ENCODE results near the gene ADI1. TPM values are rescaled to one million over a fixed set of nuclear protein-coding genes. Genes with fewer than 3 reads are reported as not detected.

ADI1 gene, protein sequence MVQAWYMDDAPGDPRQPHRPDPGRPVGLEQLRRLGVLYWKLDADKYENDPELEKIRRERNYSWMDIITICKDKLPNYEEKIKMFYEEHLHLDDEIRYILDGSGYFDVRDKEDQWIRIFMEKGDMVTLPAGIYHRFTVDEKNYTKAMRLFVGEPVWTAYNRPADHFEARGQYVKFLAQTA
- total RNA-seq (100 to 1,000 TPM in 5 of 9 donors, 10 to 100 TPM in 4; 79.6 to 147 (median 109) TPM), polyA plus RNA-seq (100 to 1,000 TPM in 1 of 3 donors, 10 to 100 TPM in 2; 50.0 to 160 (median 64.3) TPM)
- long read RNA-seq, donor 1, transcript ADI1-201 (4 exons, 2,391 nt): major isoform, 144 of 186 reads
- long read RNA-seq, donor 1, partial matches to known transcripts: 41 of 186 reads
- long read RNA-seq, donor 1, other reads (novel, unspliced or antisense): 0 of 186 reads
- long read RNA-seq, donor 2, transcript ADI1-201 (4 exons, 2,391 nt): major isoform, 117 of 124 reads
- long read RNA-seq, donor 2, partial matches to known transcripts: 6 of 124 reads
- long read RNA-seq, donor 2, other reads (novel, unspliced or antisense): 0 of 124 reads
- long read RNA-seq, donor 3, transcript ADI1-201 (4 exons, 2,391 nt): major isoform, 100 of 156 reads
- long read RNA-seq, donor 3, partial matches to known transcripts: 42 of 156 reads
- long read RNA-seq, donor 3, other reads (novel, unspliced or antisense): 14 of 156 reads
- long read RNA-seq, donor 4, transcript ADI1-201 (4 exons, 2,391 nt): major isoform, 216 of 221 reads
- long read RNA-seq, donor 4, partial matches to known transcripts: 1 of 221 reads
- long read RNA-seq, donor 4, other reads (novel, unspliced or antisense): 4 of 221 reads
- long read RNA-seq, donor 5, transcript ADI1-201 (4 exons, 2,391 nt): major isoform, 225 of 236 reads
- long read RNA-seq, donor 5, partial matches to known transcripts: 4 of 236 reads
- long read RNA-seq, donor 5, other reads (novel, unspliced or antisense): 7 of 236 reads
- long read RNA-seq, donor 6, transcript ADI1-201 (4 exons, 2,391 nt): major isoform, 99 of 105 reads
- long read RNA-seq, donor 6, partial matches to known transcripts: 3 of 105 reads
- long read RNA-seq, donor 6, other reads (novel, unspliced or antisense): 3 of 105 reads
- long read RNA-seq, donor 7, transcript ADI1-201 (4 exons, 2,391 nt): major isoform, 56 of 62 reads
- long read RNA-seq, donor 7, partial matches to known transcripts: 6 of 62 reads
- long read RNA-seq, donor 7, other reads (novel, unspliced or antisense): 0 of 62 reads
- long read RNA-seq, donor 8, transcript ADI1-201 (4 exons, 2,391 nt): major isoform, 213 of 232 reads
- long read RNA-seq, donor 8, partial matches to known transcripts: 5 of 232 reads
- long read RNA-seq, donor 8, other reads (novel, unspliced or antisense): 13 of 232 reads
- long read RNA-seq, donor 9, transcript ADI1-201 (4 exons, 2,391 nt): major isoform, 91 of 92 reads
- long read RNA-seq, donor 9, partial matches to known transcripts: 0 of 92 reads
- long read RNA-seq, donor 9, other reads (novel, unspliced or antisense): 0 of 92 reads
- long read RNA-seq, donor 10, transcript ADI1-201 (4 exons, 2,391 nt): major isoform, 48 of 56 reads
- long read RNA-seq, donor 10, partial matches to known transcripts: 7 of 56 reads
- long read RNA-seq, donor 10, other reads (novel, unspliced or antisense): 0 of 56 reads

DNA sequence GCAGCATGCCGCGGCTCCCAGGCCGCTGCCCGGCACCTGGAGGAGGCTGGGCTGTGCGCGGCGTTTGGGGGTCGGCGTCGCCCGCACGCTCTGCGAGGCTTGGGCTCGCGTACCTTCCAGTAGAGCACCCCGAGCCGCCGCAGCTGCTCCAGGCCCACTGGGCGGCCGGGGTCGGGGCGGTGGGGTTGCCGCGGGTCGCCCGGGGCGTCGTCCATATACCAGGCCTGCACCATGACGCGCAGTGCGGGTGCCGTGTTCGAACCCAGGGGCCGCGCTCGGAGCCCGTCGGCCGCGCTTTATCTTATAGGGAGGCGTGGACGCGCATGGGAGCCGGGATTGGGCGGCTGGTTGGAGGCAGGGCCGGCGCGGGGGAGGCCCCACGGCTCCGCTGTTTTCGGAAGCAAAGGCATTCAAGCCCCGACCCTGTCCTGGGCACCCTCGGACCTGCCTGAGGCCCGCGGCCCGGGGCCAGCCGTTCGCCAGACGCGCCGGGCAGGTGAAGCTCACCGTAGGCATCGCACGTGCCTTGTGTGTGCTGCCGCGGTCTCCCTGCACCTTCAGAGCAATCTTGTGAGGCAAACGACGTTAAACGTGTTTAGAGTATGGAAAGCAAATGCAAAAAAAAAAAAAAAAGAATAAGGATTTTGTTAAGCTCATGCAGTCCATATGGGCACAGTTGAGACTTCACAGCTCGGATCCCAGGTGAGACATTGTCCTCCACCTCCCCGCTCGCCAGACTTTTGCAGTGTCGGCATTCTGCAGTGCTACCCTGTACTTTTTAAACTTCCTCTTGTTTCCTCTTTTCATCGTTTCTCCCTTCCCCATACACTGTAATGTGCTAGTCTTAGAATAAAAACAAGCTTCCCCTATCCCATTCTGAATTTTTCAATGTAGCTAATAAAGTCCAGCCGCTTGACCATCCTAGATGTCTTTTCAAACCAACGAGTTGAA is at the start of gene ADI1:
ADI1 (minus strand) TSS at position 277 of the 951 bp plus-strand sequence; CDS start at position 233, 44 bp downstream.
- 4 to 10% (median 6%) methylated on average over 20 to 76 of the region's 76 CpGs for WGBS, 4 donors
- H3K36me3 ChIP-seq (replicated peaks in 1 of 2): no peaks in the 10 kb centered on the region
- intact Hi-C loops (cut with DNase I): loop anchor here in 1 of 2 donors (5.0 kb wide), 1 partner anchor 53 kb away; no protein-coding TSS in a partner anchor
- DNase-seq: peak; percentile 80 to 90 (median 85)
- H3K27me3 ChIP-seq: no peaks in the 10 kb centered on the region
- H3K9me3 ChIP-seq (replicated peaks in 1 of 3): no peaks in the 10 kb centered on the region
- peak; percentile 69 to 74 for TF ChIP-seq POLR2A (IDR thresholded peaks at IDR 0.05)
- TF ChIP-seq, protein P1, sequence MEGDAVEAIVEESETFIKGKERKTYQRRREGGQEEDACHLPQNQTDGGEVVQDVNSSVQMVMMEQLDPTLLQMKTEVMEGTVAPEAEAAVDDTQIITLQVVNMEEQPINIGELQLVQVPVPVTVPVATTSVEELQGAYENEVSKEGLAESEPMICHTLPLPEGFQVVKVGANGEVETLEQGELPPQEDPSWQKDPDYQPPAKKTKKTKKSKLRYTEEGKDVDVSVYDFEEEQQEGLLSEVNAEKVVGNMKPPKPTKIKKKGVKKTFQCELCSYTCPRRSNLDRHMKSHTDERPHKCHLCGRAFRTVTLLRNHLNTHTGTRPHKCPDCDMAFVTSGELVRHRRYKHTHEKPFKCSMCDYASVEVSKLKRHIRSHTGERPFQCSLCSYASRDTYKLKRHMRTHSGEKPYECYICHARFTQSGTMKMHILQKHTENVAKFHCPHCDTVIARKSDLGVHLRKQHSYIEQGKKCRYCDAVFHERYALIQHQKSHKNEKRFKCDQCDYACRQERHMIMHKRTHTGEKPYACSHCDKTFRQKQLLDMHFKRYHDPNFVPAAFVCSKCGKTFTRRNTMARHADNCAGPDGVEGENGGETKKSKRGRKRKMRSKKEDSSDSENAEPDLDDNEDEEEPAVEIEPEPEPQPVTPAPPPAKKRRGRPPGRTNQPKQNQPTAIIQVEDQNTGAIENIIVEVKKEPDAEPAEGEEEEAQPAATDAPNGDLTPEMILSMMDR (IDR thresholded peaks at IDR 0.05): peak in 1 of 6 experiments; percentile 7
- peak within 1 kb of the TSS; percentile 69 to 97 (median 78) for H3K4me3 ChIP-seq
- H3K4me1 ChIP-seq (replicated peaks in 1 of 2): peaks cover 7 to 38% of the 10 kb centered on the region in 2 donors
- peak within 1 kb of the TSS; percentile 93 to 98 (median 97) for H3K27ac ChIP-seq

DNA sequence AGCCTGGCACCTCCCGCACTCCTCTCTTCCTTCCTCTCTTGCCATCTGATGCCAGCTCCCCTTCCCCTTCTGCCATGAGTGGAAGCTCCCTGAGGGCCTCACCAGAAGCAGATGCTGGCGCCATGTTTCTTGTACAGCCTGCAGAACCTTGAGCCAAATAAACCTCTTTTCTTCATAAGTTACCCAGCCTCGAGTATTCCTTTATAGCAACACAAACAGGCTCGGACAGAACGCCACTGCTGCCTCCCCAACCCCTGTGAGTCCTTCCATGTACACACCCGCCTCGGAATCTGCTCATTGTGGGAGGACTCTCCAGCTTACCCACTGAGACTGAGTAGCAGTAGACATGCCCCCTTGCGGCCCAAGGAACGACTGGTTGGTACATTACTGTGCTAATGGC is 47.5 kb upstream of the ADI1 start:
- intact Hi-C loops (cut with DNase I): no loop called here
- no peaks in the 10 kb centered on the region for H3K27me3 ChIP-seq
- H3K36me3 ChIP-seq (replicated peaks in 1 of 2): no peaks in the 10 kb centered on the region
- 91 to 99% (median 94%) methylated on average over 9 of the region's 9 CpGs for WGBS, 4 donors
- DNase-seq: no peak
- H3K27ac ChIP-seq: no peak overlapping the region
- TF ChIP-seq, protein P1 (IDR thresholded peaks at IDR 0.05): no peak
- TF ChIP-seq POLR2A (IDR thresholded peaks at IDR 0.05): no peak
- no peaks in the 10 kb centered on the region for H3K9me3 ChIP-seq (replicated peaks in 1 of 3)
- no peak overlapping the region for H3K4me3 ChIP-seq
- H3K4me1 ChIP-seq (replicated peaks in 1 of 2): no peaks in the 10 kb centered on the region

DNA sequence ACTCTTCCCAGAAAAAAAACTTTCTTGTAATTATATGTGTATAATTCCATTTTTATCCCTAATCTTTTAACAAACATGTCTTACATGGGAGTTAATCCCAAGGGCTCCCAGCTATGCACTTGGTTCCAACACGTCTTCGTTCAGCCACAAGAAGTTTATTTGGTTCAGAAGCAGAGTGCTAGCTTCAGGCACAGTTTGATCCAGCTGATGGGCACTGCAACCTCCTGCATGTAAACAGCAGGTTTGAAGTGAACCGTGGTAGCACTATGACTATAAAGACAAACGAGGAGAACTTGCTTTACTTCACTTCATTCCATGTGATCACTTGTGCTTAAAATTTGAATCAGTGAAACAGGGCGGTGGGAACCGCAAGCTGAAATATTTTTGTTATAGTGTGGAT is 45.8 kb upstream of the ADI1 start:
- Histone ChIP-seq H3K4me3 (no peak overlapping the region), H3K36me3 (replicated peaks in 1 of 2) (no peaks in the 10 kb centered on the region), H3K4me1 (replicated peaks in 1 of 2) (no peaks in the 10 kb centered on the region), H3K27me3 (no peaks in the 10 kb centered on the region), H3K9me3 (replicated peaks in 1 of 3) (no peaks in the 10 kb centered on the region), H3K27ac (no peak overlapping the region)
- no peak for DNase-seq
- WGBS, 4 donors: 74 to 89% (median 83%) methylated on average over 6 of the region's 6 CpGs
- intact Hi-C loops (cut with DNase I): no loop called here
- TF ChIP-seq POLR2A (IDR thresholded peaks at IDR 0.05): no peak
- TF ChIP-seq, protein P1 (IDR thresholded peaks at IDR 0.05): no peak

All from adrenal gland (tissue), 19 donors.